GM19043 (cell line): ENCODE measurements around the gene C1orf167.
A peak's percentile ranks its signal among the peaks of the same experiment; 100 is the strongest.

Source experiments
- ATAC-seq: cut with Tn5 transposase; IDR thresholded peaks from one replicate; pipeline ENCODE4 v1.9.1; 2021; ENCODE audit warnings: low read depth; ENCODE audit not compliant: unreplicated experiment

C1orf167 gene

GRCh38 chr1:11735854-11736745 is 25.9 kb upstream of the C1orf167 start, which contains the start of gene AGTRAP:
Gene AGTRAP (plus strand): TSS chr1:11736136. CDS start chr1:11736209, 73 bp downstream.
- ATAC-seq: peak; percentile 42

- no peak for ATAC-seq
Observed at GRCh38 chr1:11736746-11737639, 25.0 kb upstream of the C1orf167 start.

DNA sequence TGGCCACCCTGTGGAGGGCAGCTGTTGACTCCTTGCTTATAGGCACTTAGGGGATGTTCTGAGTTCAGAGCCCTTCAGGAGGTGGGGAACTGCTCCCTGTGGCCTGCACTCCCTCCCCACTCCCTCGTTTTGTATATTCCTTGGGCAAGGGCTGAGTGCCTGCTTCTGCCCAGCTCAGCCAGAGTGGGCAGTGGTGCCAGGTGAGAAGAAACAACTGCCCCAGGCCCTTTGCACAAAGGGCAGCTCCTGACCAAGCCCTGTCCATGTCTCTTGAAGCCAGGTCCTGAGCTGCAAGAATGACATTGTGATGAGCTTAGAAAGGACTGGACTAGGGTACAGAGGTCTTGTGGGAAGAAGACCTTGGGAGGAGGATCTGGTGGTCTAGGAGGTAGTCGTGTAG is 23.9 kb upstream of the C1orf167 start:
- ATAC-seq: no peak

DNA sequence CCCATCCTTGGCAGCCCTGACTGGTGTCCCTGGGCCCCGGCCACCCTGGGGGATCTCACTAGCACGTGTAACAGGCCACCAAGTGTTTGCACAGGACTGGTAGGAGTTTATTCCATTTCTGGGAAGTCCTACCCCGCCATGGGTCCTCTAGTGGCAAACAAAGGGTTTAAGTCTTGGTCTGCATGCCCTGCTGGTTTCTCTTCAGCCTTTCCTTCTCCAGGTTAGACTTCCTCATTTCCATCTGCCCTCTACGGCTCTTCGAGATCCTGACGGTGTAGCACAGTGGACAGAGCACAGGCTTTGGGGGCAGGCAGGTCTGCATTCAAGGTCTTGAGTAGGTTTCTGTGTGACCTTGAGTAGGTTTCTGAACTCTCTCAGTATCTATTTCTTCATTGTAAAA is 23.2 kb upstream of the C1orf167 start:
- ATAC-seq: no peak

DNA sequence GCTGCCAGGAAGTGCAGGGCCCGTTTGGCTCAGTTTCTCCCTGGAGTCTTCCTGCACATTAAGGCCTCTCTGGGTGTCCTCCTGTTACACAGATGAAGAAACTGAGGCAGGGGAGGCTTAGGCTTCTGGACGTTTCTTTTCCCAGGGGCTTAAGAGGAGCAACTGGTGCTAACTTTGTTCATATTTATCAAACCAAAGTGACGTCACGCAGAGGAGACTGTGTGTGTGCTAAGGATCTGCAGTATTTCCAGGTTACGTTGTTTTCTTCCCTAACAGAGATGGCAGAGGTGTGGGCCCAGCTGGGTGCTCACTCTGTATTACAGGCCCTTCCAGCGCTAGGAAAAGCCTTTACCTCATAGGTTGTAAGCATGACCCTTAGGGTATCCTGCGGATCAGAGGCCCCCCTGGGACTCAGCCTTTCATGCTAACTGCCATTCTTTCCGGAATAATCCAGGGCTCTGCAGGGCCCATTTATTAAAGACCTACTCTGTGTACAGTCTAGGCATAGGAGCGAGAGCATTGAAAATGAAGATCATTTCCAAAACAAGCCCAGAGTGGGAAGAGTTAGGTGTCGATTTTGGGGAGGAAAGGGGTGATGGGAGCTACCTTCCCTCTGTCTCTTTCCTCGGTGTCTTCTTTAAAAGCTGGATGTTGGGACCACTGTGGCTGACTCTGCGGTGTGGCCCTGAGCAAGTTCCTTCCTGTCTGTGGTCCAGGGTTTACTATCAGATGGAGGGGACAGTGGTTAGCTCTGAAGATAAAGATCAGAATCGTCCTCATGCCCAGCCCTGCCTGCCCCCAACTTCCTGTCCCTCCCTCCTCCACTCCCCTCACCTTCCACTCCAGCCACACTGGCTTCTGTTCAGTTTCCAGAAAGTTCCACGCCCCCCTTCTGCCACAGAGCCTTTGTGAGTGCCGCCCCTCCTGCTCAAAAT is 21.5 kb upstream of the C1orf167 start:
- no peak for ATAC-seq

DNA sequence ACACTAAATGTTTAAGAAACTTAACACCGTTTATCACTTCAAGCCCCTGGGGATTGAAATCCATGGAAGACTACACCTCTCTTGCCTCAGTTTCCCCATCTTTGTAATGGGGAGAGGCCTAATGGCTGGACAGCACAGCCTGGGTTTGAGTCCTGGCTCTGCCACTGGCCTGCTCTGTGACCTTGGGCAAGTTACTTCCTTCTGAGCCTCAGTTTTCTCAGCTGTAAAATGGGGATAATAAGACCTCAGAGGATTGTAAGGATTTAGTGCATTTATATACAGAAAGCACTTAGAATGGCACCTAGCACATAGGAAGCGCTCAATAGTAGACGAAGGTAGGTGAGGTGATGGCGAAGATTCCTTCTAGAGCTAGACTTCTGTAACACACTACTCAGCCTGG is 20.5 kb upstream of the C1orf167 start:
- no peak for ATAC-seq

DNA sequence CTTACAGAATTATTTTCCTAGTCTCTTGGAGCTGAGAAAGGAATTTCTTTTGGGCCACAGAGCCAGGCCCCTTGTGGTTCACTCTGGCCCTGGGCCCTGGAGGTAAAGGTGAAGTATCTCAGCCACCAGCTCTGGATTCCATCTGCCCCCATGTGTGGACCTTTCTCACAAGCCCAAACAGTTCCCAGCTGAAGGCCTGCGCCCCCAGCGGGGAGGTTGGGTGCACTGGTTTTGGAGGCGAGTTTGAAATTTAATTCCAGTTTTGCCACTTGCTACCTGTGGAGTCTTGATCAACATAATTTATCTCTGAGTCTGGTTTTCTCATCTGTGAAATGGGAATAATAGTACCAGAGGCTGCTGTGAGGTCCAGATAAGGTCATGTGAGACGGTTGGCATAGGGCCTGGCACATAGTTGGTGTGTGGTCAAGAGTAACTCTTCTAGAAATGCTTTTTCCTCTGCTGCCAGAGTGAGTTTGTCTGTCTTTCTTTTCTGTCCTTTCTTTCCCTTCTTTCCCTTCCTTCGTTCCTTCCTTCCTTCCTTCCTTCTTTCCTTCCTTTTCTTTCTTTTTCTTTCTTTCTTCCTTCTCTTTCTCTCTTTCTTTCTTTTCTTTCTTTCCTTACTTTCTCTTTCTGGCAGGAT is 20.0 kb upstream of the C1orf167 start:
- no peak for ATAC-seq

DNA sequence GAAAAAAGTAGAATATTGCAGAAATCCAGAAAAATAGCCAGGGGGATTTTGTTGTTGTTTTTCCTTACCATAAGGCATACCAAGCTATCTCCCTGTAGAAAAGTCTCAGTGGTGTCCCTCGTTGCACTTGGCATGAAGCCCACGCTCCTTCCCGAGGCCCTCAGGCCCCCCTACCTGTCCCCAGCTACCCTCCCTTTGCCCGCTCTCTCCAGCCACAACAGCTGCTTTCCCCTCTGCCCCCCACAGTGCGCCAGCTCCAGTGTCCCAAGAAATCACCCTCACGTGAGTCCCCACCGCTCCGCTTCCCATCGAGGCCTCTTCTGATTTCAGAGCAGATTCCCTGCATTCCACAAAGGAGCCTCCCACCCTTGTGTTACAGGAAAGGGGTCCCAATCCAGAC is 17.7 kb upstream of the C1orf167 start:
- ATAC-seq: no peak

GRCh38 chr1:11746092-11746491 is 15.9 kb upstream of the C1orf167 start:
- no peak for ATAC-seq

DNA sequence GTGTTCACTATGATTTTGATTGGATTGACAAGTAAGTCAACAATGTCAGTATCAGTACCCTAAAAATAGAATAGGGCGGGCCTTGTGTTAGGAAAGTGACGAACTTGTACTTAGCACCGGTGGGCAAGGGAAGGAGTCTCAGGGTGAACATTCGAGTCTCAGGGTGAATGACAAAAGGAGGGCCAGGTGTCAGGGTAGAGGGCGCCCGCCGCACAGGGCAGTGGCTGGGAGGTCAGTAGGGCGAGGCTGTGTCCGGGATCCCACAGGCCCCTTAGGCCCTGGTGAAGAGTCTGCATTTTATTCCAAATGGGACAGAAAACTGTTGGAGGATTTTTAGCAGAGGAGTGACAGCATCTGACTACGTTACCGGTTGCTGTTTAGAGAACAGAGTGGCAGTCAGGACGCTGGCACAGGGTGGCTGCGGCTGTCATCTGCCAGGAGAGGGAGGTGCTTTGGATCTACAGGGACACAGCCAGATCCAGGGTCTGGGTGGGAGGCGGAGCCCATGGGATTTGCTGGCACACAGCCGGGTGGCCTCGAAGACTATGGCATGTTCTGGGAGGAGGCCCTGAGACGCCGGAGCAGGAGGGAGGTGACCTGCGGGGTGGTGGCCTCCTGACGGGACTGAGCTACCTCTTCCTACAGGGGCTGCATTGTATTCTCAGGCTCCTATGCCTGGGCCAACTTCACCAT is 15.1 kb upstream of the C1orf167 start:
- no peak for ATAC-seq

DNA sequence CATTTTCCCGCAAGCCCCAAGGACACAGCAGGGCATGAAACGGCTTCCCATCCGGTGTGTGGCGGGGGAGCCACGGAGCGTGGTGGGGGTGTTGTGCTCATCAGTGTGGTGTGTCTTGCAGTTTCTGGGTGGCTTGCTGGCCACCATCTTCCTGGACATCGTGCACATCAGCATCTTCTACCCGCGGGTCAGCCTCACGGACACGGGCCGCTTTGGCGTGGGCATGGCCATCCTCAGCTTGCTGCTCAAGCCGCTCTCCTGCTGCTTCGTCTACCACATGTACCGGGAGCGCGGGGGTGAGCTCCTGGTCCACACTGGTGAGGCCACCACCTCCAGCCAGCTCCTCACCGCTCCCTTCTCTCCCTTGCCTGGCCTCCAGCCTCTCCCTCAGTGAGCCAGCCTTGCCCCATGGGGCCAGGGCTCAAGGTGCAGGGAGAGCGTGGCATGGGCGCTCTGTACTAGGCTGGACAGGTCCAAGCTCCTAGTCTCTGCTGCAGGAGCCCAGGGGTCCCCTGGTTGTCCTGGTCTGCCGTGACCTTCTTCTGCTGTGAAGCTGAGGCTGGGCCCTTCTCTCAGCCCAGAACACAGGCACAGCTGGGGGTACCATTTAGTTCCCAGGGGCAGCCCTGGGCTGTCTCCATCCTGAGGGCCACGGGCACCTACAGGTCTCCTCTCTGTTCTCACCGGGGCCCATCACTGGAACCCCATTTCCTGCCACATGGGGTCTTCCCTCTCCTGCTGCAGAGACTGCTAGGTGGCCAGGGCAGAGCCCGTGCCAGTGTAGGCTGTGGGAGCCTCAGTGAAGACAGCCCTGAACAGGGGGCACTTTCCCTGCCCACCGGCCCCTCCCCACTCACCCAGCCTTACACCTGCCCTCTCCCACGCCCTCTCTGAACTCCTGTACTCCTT is 13.4 kb upstream of the C1orf167 start:
- no peak for ATAC-seq

DNA sequence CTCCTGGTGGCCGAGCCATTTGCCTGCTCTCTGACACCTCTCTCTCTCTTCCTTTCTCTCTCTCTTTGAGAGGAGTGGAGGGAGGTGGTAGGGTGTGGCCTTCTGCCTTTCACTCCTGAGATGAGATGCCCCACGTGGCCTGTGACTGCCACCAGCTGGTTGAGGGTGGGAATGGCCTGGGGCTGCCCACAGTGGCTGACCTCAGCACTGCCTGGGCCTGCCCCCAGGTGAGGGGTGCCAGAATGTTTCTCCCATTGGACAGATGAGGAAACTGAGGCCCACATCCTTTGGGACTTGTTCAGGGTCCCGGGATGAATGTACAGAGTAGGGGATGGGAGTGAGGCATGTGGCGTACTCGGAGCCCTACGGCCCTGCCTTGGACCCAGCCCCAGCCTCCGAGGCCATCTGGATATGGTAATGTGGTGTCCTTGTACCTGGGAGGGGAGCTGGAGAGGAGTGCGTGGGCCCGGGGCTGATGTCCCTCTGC is 12.7 kb upstream of the C1orf167 start:
- no peak for ATAC-seq

GRCh38 chr1:11749996-11750395 is 12.0 kb upstream of the C1orf167 start:
- no peak for ATAC-seq

DNA sequence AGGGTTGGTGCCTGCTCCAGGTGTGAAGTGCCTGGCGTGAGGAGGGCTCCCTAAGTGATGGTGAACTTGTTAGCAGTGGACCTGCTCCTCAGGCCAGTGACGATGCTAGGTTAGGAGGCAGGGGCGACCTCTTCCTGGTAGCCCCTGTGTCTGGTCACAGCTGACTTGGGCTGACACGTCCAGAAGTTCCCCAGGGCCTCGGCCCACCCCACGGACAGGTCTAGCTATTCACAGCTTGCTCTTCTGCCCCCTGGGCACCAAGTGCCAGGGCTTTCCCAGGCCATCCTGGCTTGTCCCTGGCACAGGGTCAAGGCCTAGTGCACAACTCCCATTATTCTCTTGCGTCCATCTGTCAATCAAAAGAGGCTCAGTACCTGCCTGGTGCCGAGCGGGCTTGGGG is 10.9 kb upstream of the C1orf167 start:
- no peak for ATAC-seq

- no peak for ATAC-seq
Observed at GRCh38 chr1:11752359-11753088, 9.5 kb upstream of the C1orf167 start.

DNA sequence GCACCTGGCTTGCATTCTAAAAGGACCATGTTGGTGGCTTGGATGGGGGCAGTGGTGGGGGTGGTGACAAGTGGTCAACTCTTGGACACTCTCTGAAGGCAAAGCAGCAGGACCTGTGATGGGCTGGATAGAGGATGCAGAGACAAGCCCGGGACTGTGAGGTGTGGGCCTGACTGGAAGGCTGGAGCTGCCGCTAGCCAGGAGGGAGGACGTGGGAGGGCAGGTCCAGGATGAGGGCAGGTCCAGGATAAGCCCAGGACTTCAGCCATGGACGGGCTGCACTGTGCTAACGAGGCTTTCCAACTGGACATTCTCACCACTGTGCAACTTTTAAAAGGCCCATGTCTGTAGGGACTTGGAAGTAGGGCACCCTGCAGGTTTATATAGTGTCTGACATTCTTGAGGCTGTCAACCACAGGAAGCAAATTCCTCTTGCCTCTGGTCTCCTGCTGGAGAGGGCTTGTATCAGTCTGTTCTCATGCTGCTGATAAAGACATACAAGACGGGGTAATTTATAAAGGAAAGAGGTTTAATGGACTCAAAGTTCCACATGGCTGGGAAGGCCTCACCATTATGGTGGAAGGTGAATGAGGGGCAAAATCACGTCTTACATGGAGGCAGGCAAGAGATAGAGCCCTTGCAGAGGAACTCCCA is 8.3 kb upstream of the C1orf167 start:
- no peak for ATAC-seq

DNA sequence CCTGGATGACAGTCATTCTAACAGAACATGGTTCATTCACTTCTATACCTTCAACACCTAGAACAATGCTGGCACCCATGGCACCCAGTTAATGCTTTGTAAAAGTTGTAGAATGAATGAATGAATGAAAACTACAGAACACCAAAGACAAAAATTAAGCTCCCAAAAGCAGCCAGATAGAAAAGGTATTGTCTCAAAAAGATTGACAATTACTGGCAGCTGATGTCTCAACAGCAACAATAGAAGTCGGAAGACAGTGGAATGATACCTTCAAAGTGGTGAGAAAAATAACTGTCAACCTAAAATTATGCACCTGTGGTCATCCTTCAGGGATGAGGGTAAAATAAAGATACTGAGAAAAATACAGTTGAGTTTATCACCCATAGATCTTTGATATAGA is 4.9 kb upstream of the C1orf167 start:
- no peak for ATAC-seq
